ENCODE results near the gene OR4N2.

The OR4N2 gene

GRCh38 chr14:19800282-19801117 lies 3.1 kb upstream of the OR4N2 start:
- no peak for TF ChIP-seq FOXP2 (optimal IDR thresholded peaks at IDR 0.05; ENCODE audit: borderline replicate concordance, extremely low read depth, extremely low read length, insufficient read depth)
- TF ChIP-seq, protein P1, sequence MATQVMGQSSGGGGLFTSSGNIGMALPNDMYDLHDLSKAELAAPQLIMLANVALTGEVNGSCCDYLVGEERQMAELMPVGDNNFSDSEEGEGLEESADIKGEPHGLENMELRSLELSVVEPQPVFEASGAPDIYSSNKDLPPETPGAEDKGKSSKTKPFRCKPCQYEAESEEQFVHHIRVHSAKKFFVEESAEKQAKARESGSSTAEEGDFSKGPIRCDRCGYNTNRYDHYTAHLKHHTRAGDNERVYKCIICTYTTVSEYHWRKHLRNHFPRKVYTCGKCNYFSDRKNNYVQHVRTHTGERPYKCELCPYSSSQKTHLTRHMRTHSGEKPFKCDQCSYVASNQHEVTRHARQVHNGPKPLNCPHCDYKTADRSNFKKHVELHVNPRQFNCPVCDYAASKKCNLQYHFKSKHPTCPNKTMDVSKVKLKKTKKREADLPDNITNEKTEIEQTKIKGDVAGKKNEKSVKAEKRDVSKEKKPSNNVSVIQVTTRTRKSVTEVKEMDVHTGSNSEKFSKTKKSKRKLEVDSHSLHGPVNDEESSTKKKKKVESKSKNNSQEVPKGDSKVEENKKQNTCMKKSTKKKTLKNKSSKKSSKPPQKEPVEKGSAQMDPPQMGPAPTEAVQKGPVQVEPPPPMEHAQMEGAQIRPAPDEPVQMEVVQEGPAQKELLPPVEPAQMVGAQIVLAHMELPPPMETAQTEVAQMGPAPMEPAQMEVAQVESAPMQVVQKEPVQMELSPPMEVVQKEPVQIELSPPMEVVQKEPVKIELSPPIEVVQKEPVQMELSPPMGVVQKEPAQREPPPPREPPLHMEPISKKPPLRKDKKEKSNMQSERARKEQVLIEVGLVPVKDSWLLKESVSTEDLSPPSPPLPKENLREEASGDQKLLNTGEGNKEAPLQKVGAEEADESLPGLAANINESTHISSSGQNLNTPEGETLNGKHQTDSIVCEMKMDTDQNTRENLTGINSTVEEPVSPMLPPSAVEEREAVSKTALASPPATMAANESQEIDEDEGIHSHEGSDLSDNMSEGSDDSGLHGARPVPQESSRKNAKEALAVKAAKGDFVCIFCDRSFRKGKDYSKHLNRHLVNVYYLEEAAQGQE (IDR thresholded peaks at IDR 0.05; ENCODE audit: insufficient read depth in 1 of 2, low read depth in 2 of 2, low read length in 2 of 2), result no peak
- no peak for TF ChIP-seq TAF1 (IDR thresholded peaks at IDR 0.05; ENCODE audit: borderline replicate concordance, insufficient read depth, low read length)
- no peak for TF ChIP-seq SIN3A (IDR thresholded peaks at IDR 0.05; ENCODE audit: borderline replicate concordance, insufficient read depth, low read length)
- TF ChIP-seq POLR2AphosphoS5 (IDR thresholded peaks at IDR 0.05; ENCODE audit: low read depth, low read length), result no peak

DNA sequence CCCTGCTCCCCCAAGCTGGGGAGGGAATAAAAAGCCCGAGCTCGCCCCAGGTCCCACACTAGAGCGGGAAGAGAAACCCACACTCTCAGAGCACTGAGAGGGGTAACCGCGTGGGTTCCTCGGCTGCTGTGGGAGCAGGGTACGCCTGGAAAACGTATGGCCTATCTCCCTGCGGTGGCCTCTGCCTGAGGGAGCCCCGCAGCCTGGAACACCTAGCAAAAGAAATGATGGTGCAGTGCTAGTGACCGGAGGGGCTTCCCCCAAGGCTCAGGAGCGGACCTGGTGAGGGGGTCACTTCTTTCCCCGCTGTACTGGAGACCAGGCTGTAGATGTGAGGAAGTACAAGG lies 2.5 kb upstream of the OR4N2 start:
- TF ChIP-seq POLR2AphosphoS5 (IDR thresholded peaks at IDR 0.05; ENCODE audit: low read depth, low read length) (no peak), TAF1 (IDR thresholded peaks at IDR 0.05; ENCODE audit: borderline replicate concordance, insufficient read depth, low read length) (no peak), SIN3A (IDR thresholded peaks at IDR 0.05; ENCODE audit: borderline replicate concordance, insufficient read depth, low read length) (no peak), FOXP2 (optimal IDR thresholded peaks at IDR 0.05; ENCODE audit: borderline replicate concordance, extremely low read depth, extremely low read length, insufficient read depth) (no peak)
- TF ChIP-seq, protein P1 (IDR thresholded peaks at IDR 0.05; ENCODE audit: insufficient read depth in 1 of 2, low read depth in 2 of 2, low read length in 2 of 2), result no peak

DNA sequence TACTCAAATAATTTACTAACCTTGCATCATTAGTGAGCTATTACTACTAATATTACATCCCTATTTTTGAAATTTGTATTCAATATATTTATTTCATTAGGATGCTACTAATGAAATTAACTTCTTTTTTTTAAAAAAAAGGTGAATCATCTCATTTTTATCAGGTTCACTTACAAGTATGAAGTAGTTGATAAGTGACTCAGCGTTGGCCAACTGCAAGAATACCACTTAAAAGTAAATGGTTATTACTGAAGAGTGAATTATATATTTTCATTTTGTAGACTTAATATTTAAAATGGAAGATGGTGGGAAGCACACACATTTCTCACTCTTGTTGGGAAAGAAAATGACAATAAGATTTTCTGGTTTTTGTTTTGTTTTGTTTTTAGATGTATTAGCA lies 19.6 kb downstream of the OR4N2 start:
- TF ChIP-seq, protein P1 (IDR thresholded peaks at IDR 0.05; ENCODE audit: insufficient read depth in 1 of 2, low read depth in 2 of 2, low read length in 2 of 2), result no peak
- TF ChIP-seq FOXP2 (optimal IDR thresholded peaks at IDR 0.05; ENCODE audit: borderline replicate concordance, extremely low read depth, extremely low read length, insufficient read depth), result no peak
- no peak for TF ChIP-seq SIN3A (IDR thresholded peaks at IDR 0.05; ENCODE audit: borderline replicate concordance, insufficient read depth, low read length)
- TF ChIP-seq TAF1 (IDR thresholded peaks at IDR 0.05; ENCODE audit: borderline replicate concordance, insufficient read depth, low read length), result no peak
- TF ChIP-seq POLR2AphosphoS5 (IDR thresholded peaks at IDR 0.05; ENCODE audit: low read depth, low read length), result no peak

DNA sequence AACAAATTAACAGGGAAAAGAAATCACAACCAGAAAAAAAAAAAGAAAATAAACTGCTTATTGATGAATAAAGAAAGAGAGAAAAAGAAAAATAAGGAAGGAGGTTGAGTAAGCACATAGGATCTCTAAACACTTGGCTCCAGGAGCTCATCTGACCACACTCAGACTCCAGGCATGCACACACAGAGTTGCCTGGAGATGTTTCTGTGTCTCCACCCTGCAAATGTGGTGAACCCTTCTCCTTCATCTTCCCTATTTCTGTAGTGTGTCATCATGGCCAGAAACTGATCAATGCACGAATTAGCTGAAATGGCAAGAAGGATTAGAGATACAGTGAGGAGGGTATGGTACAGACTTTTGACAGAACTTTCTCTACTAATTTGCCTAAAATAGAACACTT lies 20.2 kb downstream of the OR4N2 start:
- TF ChIP-seq, protein P1 (IDR thresholded peaks at IDR 0.05; ENCODE audit: insufficient read depth in 1 of 2, low read depth in 2 of 2, low read length in 2 of 2), result no peak
- TF ChIP-seq TAF1 (IDR thresholded peaks at IDR 0.05; ENCODE audit: borderline replicate concordance, insufficient read depth, low read length), result no peak
- no peak for TF ChIP-seq FOXP2 (optimal IDR thresholded peaks at IDR 0.05; ENCODE audit: borderline replicate concordance, extremely low read depth, extremely low read length, insufficient read depth)
- no peak for TF ChIP-seq POLR2AphosphoS5 (IDR thresholded peaks at IDR 0.05; ENCODE audit: low read depth, low read length)
- no peak for TF ChIP-seq SIN3A (IDR thresholded peaks at IDR 0.05; ENCODE audit: borderline replicate concordance, insufficient read depth, low read length)
